Smooth muscle cell (in vitro differentiated cells): ENCODE measurements around the gene PER3. TPM values are rescaled to one million over a fixed set of nuclear protein-coding genes. Genes with fewer than 3 reads are reported as not detected.

Experiments used
- DNase-seq: peaks from one replicate; lab custom pipeline; 2025; ENCODE audit not compliant: unreplicated experiment; lab: John Stamatoyannopoulos, UW
- H2AFZ ChIP-seq: fragments of 200-600 bp; sonication (generic); 2 replicates; pipeline ENCODE4 v1.6.0; 2016; ENCODE audit warnings: antibody characterized with exemption, low read depth, mild to moderate bottlenecking
- H3F3A ChIP-seq: fragments of 200-600 bp; sonication (generic); 2 replicates; pipeline ENCODE4 v1.6.0; 2017; ENCODE audit warnings: antibody characterized with exemption, low read depth
- H3K27ac ChIP-seq: fragments of 200-600 bp; sonication (generic); 2 replicates; pipeline ENCODE4 v1.5.1; 2016; ENCODE audit warnings: low read depth, mild to moderate bottlenecking
- H3K27me3 ChIP-seq: fragments of 200-600 bp; sonication (generic); 2 replicates; pipeline ENCODE4 v1.6.1; 2016; ENCODE audit warnings: low read depth, mild to moderate bottlenecking
- H3K36me3 ChIP-seq: fragments of 200-600 bp; sonication (generic); 2 replicates; pipeline ENCODE4 v1.5.1; 2016; ENCODE audit warnings: low read depth
- H3K4me1 ChIP-seq: fragments of 200-600 bp; sonication (generic); 2 replicates; pipeline ENCODE4 v1.5.1; 2016; ENCODE audit warnings: low read depth
- H3K4me2 ChIP-seq: fragments of 200-600 bp; sonication (generic); 2 replicates; pipeline ENCODE4 v1.6.0; 2016; ENCODE audit warnings: mild to moderate bottlenecking
- H3K4me3 ChIP-seq: fragments of 200-600 bp; sonication (generic); 2 replicates; pipeline ENCODE4 v1.5.1; 2016; ENCODE audit warnings: mild to moderate bottlenecking
- H3K79me2 ChIP-seq: fragments of 200-600 bp; sonication (generic); 2 replicates; pipeline ENCODE4 v1.6.0; 2016; ENCODE audit warnings: low read depth, mild to moderate bottlenecking
- H3K9ac ChIP-seq: fragments of 200-600 bp; sonication (generic); 2 replicates; pipeline ENCODE4 v1.6.0; 2016; ENCODE audit warnings: low read depth
- H3K9me3 ChIP-seq: fragments of 200-600 bp; sonication (generic); replicated peaks from 2 replicates; pipeline ENCODE4 v1.5.1; 2016; ENCODE audit warnings: low read depth
- H4K20me1 ChIP-seq: fragments of 200-600 bp; sonication (generic); 2 replicates; pipeline ENCODE4 v1.6.0; 2016; ENCODE audit warnings: low read depth
- CTCF ChIP-seq: fragments of 200-600 bp; sonication (generic); IDR thresholded peaks from 2 replicates; pipeline ENCODE4 v1.5.1; 2017; ENCODE audit warnings: borderline replicate concordance, mild to moderate bottlenecking, antibody characterized with exemption; ENCODE audit not compliant: insufficient read depth, poor library complexity, severe bottlenecking
- whole genome bisulfite sequencing: methylation state at CpG from one replicate; pipeline ENCODE4 v1.1.7; 2016; ENCODE audit warnings: low lambda C conversion rate; 5-methylcytosine and 5-hydroxymethylcytosine counted together
- polyA plus RNA-seq: library from polyadenylated mRNA; unstranded; fragments of >200 nt; fragmentation: Nextera tagmentation; extraction: Ambion mirVana; gene quantifications from 2 replicates; pipeline ENCODE4 v1.2.1, GENCODE V29; 2016
- total RNA-seq: library from RNA; depleted of rRNA; stranded (reverse); fragments of >200 nt; gene quantifications from 2 replicates; pipeline ENCODE4 v1.2.3, GENCODE V29; 2014

Gene PER3
- total and polyA plus RNA-seq, 2 experiments from 2014 or later = 5.9 to 13.2 TPM

- H3K9ac ChIP-seq = no peak overlapping the region
- no peaks in the 10 kb centered on the region for H4K20me1 ChIP-seq
- no peak for TF ChIP-seq CTCF
- H3K27me3 ChIP-seq = no peaks in the 10 kb centered on the region
- H3K27ac ChIP-seq = no peak overlapping the region
- no peak overlapping the region for H3K4me2 ChIP-seq
- H2AFZ ChIP-seq = no peak overlapping the region
- WGBS = 54% methylated on average over 10 of the region's 10 CpGs
- H3K36me3 ChIP-seq = no peaks in the 10 kb centered on the region
- DNase-seq = no peak
- H3F3A ChIP-seq = no peaks in the 10 kb centered on the region
- no peaks in the 10 kb centered on the region for H3K79me2 ChIP-seq
- H3K4me1 ChIP-seq = no peaks in the 10 kb centered on the region
- no peak overlapping the region for H3K4me3 ChIP-seq
- no peaks in the 10 kb centered on the region for H3K9me3 ChIP-seq
Measured at GRCh38 chr1:7868070-7868780, 84.1 kb downstream of the PER3 start.

GRCh38 chr1:7869136-7869920 is 85.2 kb downstream of the PER3 start:
- 92% methylated on average over 16 of the region's 16 CpGs for WGBS
- H3K4me2 ChIP-seq = no peak overlapping the region
- no peak for DNase-seq
- H3K27me3 ChIP-seq = no peaks in the 10 kb centered on the region
- no peaks in the 10 kb centered on the region for H3K9me3 ChIP-seq
- H3F3A ChIP-seq = no peaks in the 10 kb centered on the region
- no peaks in the 10 kb centered on the region for H3K36me3 ChIP-seq
- no peak overlapping the region for H3K27ac ChIP-seq
- no peaks in the 10 kb centered on the region for H4K20me1 ChIP-seq
- H3K4me1 ChIP-seq = no peaks in the 10 kb centered on the region
- H3K9ac ChIP-seq = no peak overlapping the region
- no peak overlapping the region for H2AFZ ChIP-seq
- H3K4me3 ChIP-seq = no peak overlapping the region
- no peak for TF ChIP-seq CTCF
- no peaks in the 10 kb centered on the region for H3K79me2 ChIP-seq

- H3F3A ChIP-seq = no peaks in the 10 kb centered on the region
- no peak overlapping the region for H3K4me2 ChIP-seq
- H3K4me1 ChIP-seq = no peaks in the 10 kb centered on the region
- no peaks in the 10 kb centered on the region for H3K27me3 ChIP-seq
- no peaks in the 10 kb centered on the region for H3K36me3 ChIP-seq
- no peak overlapping the region for H3K9ac ChIP-seq
- no peak for TF ChIP-seq CTCF
- H3K9me3 ChIP-seq = no peaks in the 10 kb centered on the region
- no peaks in the 10 kb centered on the region for H3K79me2 ChIP-seq
- H3K27ac ChIP-seq = no peak overlapping the region
- H4K20me1 ChIP-seq = no peaks in the 10 kb centered on the region
- no peak overlapping the region for H2AFZ ChIP-seq
- H3K4me3 ChIP-seq = no peak overlapping the region
- no peak for DNase-seq
- 87% methylated on average over 6 of the region's 6 CpGs for WGBS
Measured at GRCh38 chr1:7871136-7871535, 87.0 kb downstream of the PER3 start.
